Stimulated activated effector memory CD8-positive, alpha-beta T cell treated with anti-CD3 and anti-CD28 coated beads, Interleukin-12 subunit alpha, Interleukin-12 subunit beta, amount 100 ng/mL, for 72 hours (primary cell): ENCODE data around the gene CLEC4M.
A peak's percentile ranks its signal among the peaks of the same experiment; 100 is the strongest.

Experiments used
- ATAC-seq: fragments of 150-1000 bp; cut with Tn5 transposase; 2 replicates; pipeline ENCODE4 v1.10.0; 2021
- DNase-seq, 2 donors: peaks; one replicate each; pipeline ENCODE4 v3.0.0; 2021 to 2022; ENCODE audit warnings: low spot score in 2 of 2
- H3K27ac Mint-ChIP-seq: one replicate; pipeline ENCODE4 v1.8.0; 2022; ENCODE audit warnings: mild to moderate bottlenecking, mixed read lengths
- H3K36me3 Mint-ChIP-seq: one replicate; pipeline ENCODE4 v1.8.0; 2022; ENCODE audit warnings: mild to moderate bottlenecking, mixed read lengths
- H3K4me1 Mint-ChIP-seq: one replicate; pipeline ENCODE4 v1.8.0; 2022; ENCODE audit warnings: mixed read lengths
- H3K4me3 Mint-ChIP-seq: one replicate; pipeline ENCODE4 v1.8.0; 2022; ENCODE audit warnings: mild to moderate bottlenecking, mixed read lengths
- H3K9me3 Mint-ChIP-seq: one replicate; pipeline ENCODE4 v1.8.0; 2022; ENCODE audit warnings: mixed read lengths

Gene CLEC4M

GRCh38 chr19:7762719-7763293 lies at the start of gene CLEC4M:
Gene CLEC4M, plus strand, starts transcription at chr19:7763243. Its CDS starts 24 bp downstream, at chr19:7763267.
- Mint-ChIP-seq H3K4me3 (no peak within 1 kb of the TSS), H3K27ac (no peak within 1 kb of the TSS), H3K4me1 (no peaks in the 10 kb centered on the region), H3K9me3 (peaks cover 11% of the 10 kb centered on the region), H3K36me3 (no peaks in the 10 kb centered on the region)
- DNase-seq (no peak), ATAC-seq (no peak)

- Mint-ChIP-seq H3K4me3 (no peak overlapping the region), H3K4me1 (no peaks in the 10 kb centered on the region), H3K9me3 (no peaks in the 10 kb centered on the region), H3K36me3 (no peaks in the 10 kb centered on the region), H3K27ac (no peak overlapping the region)
- DNase-seq, result no peak
- ATAC-seq, result no peak
These were observed 47.4 kb upstream of the CLEC4M start for GRCh38 chr19:7715671-7716070.

- H3K27ac Mint-ChIP-seq, result no peak overlapping the region
- H3K4me3 Mint-ChIP-seq, result no peak overlapping the region
- DNase-seq, result no peak
- H3K36me3 Mint-ChIP-seq, result no peaks in the 10 kb centered on the region
- no peaks in the 10 kb centered on the region for H3K4me1 Mint-ChIP-seq
- no peak for ATAC-seq
- no peaks in the 10 kb centered on the region for H3K9me3 Mint-ChIP-seq
These were observed 46.3 kb upstream of the CLEC4M start for GRCh38 chr19:7716762-7717161.

- ATAC-seq (no peak), DNase-seq (no peak)
- Mint-ChIP-seq H3K4me1 (no peaks in the 10 kb centered on the region), H3K4me3 (no peak overlapping the region), H3K27ac (peak overlapping the region; percentile 37), H3K9me3 (no peaks in the 10 kb centered on the region), H3K36me3 (no peaks in the 10 kb centered on the region)
These were observed 44.4 kb upstream of the CLEC4M start for GRCh38 chr19:7718668-7719067.

- Mint-ChIP-seq H3K4me1 (no peaks in the 10 kb centered on the region), H3K27ac (no peak overlapping the region), H3K4me3 (no peak overlapping the region), H3K9me3 (no peaks in the 10 kb centered on the region), H3K36me3 (no peaks in the 10 kb centered on the region)
- ATAC-seq (no peak), DNase-seq (no peak)
These were observed 42.7 kb upstream of the CLEC4M start for GRCh38 chr19:7720351-7720750.

GRCh38 chr19:7722231-7722651 lies 40.8 kb upstream of the CLEC4M start:
- ATAC-seq, result peak; percentile 13
- Mint-ChIP-seq H3K27ac (no peak overlapping the region), H3K4me3 (no peak overlapping the region), H3K9me3 (no peaks in the 10 kb centered on the region), H3K36me3 (no peaks in the 10 kb centered on the region), H3K4me1 (no peaks in the 10 kb centered on the region)
- no peak for DNase-seq

GRCh38 chr19:7725791-7726190 lies 37.3 kb upstream of the CLEC4M start:
- Mint-ChIP-seq H3K4me1 (no peaks in the 10 kb centered on the region), H3K4me3 (no peak overlapping the region), H3K27ac (no peak overlapping the region), H3K36me3 (no peaks in the 10 kb centered on the region), H3K9me3 (no peaks in the 10 kb centered on the region)
- ATAC-seq, result no peak
- no peak for DNase-seq

GRCh38 chr19:7729211-7729610 lies 33.8 kb upstream of the CLEC4M start:
- Mint-ChIP-seq H3K4me3 (no peak overlapping the region), H3K4me1 (no peaks in the 10 kb centered on the region), H3K27ac (no peak overlapping the region), H3K9me3 (no peaks in the 10 kb centered on the region), H3K36me3 (no peaks in the 10 kb centered on the region)
- DNase-seq (no peak), ATAC-seq (no peak)

GRCh38 chr19:7729831-7730285 lies 33.2 kb upstream of the CLEC4M start:
- Mint-ChIP-seq H3K36me3 (no peaks in the 10 kb centered on the region), H3K4me3 (no peak overlapping the region), H3K9me3 (no peaks in the 10 kb centered on the region), H3K4me1 (no peaks in the 10 kb centered on the region), H3K27ac (no peak overlapping the region)
- ATAC-seq, result no peak
- DNase-seq, result no peak

- H3K36me3 Mint-ChIP-seq, result no peaks in the 10 kb centered on the region
- no peak for DNase-seq
- no peaks in the 10 kb centered on the region for H3K9me3 Mint-ChIP-seq
- no peak overlapping the region for H3K4me3 Mint-ChIP-seq
- no peaks in the 10 kb centered on the region for H3K4me1 Mint-ChIP-seq
- ATAC-seq, result no peak
- H3K27ac Mint-ChIP-seq, result no peak overlapping the region
These were observed 32.5 kb upstream of the CLEC4M start for GRCh38 chr19:7730286-7731217.

GRCh38 chr19:7731218-7731595 lies 31.8 kb upstream of the CLEC4M start:
- H3K4me1 Mint-ChIP-seq, result no peaks in the 10 kb centered on the region

GRCh38 chr19:7731615-7732014 lies 31.4 kb upstream of the CLEC4M start:
- no peaks in the 10 kb centered on the region for H3K9me3 Mint-ChIP-seq
- ATAC-seq, result no peak
- H3K36me3 Mint-ChIP-seq, result no peaks in the 10 kb centered on the region
- no peak for DNase-seq
- H3K4me1 Mint-ChIP-seq, result no peaks in the 10 kb centered on the region
- H3K4me3 Mint-ChIP-seq, result no peak overlapping the region
- no peak overlapping the region for H3K27ac Mint-ChIP-seq

More at GRCh38 chr19:7731218-7731595, 31.8 kb upstream of the CLEC4M start:
- no peak overlapping the region for H3K4me3 Mint-ChIP-seq
- H3K27ac Mint-ChIP-seq, result no peak overlapping the region
- no peaks in the 10 kb centered on the region for H3K36me3 Mint-ChIP-seq
- no peaks in the 10 kb centered on the region for H3K9me3 Mint-ChIP-seq
- DNase-seq (no peak), ATAC-seq (no peak)

GRCh38 chr19:7732045-7732444 lies 31.0 kb upstream of the CLEC4M start, which contains the start of gene CLEC4G:
Gene CLEC4G, minus strand, starts transcription at chr19:7732110. Its CDS starts 8 bp downstream, at chr19:7732102.
- Mint-ChIP-seq H3K4me3 (no peak within 1 kb of the TSS), H3K9me3 (no peaks in the 10 kb centered on the region), H3K36me3 (no peaks in the 10 kb centered on the region), H3K4me1 (no peaks in the 10 kb centered on the region), H3K27ac (no peak within 1 kb of the TSS)
- DNase-seq (no peak), ATAC-seq (no peak)

GRCh38 chr19:7733376-7733775 lies 29.7 kb upstream of the CLEC4M start:
- Mint-ChIP-seq H3K36me3 (no peaks in the 10 kb centered on the region), H3K4me3 (no peak overlapping the region), H3K4me1 (no peaks in the 10 kb centered on the region), H3K9me3 (no peaks in the 10 kb centered on the region), H3K27ac (no peak overlapping the region)
- no peak for ATAC-seq
- DNase-seq, result no peak

GRCh38 chr19:7734220-7735203 lies 28.5 kb upstream of the CLEC4M start:
- no peak for ATAC-seq
- no peak overlapping the region for H3K27ac Mint-ChIP-seq
- H3K4me1 Mint-ChIP-seq, result no peaks in the 10 kb centered on the region
- H3K36me3 Mint-ChIP-seq, result no peaks in the 10 kb centered on the region
- H3K9me3 Mint-ChIP-seq, result no peaks in the 10 kb centered on the region
- H3K4me3 Mint-ChIP-seq, result no peak overlapping the region
- no peak for DNase-seq
